Neural cell (in vitro differentiated cells): ENCODE results near the gene THBS2. TPM values are rescaled to one million over a fixed set of nuclear protein-coding genes. Genes with fewer than 3 reads are reported as not detected.

ENCODE experiments used
- H2AFZ ChIP-seq: fragments of 200-600, 300-800 bp; sonication (generic), shearing (Covaris generic); 2 replicates; pipeline ENCODE4 v1.6.0; 2014; ENCODE audit warnings: low read depth, mild to moderate bottlenecking, antibody characterized with exemption, low read length, moderate library complexity
- H3F3A ChIP-seq: fragments of 200-600 bp; shearing (Covaris generic); 2 replicates; pipeline ENCODE4 v1.6.1; 2016; ENCODE audit warnings: mild to moderate bottlenecking, moderate library complexity, mixed read lengths, antibody characterized with exemption, low read length; ENCODE audit not compliant: insufficient read depth, poor library complexity, severe bottlenecking
- H3K27ac ChIP-seq: fragments of 200-600, 300-800 bp; sonication (generic), shearing (Covaris generic); 2 replicates; pipeline ENCODE4 v1.5.1; 2014; ENCODE audit warnings: mild to moderate bottlenecking, low read length, moderate library complexity
- H3K27me3 ChIP-seq: fragments of 300-800, 200-600 bp; sonication (generic), shearing (Covaris generic); 2 replicates; pipeline ENCODE4 v1.6.0; 2014; ENCODE audit warnings: mild to moderate bottlenecking, low read depth, low read length, moderate library complexity; ENCODE audit not compliant: insufficient read depth
- H3K36me3 ChIP-seq: fragments of 300-800, 200-600 bp; sonication (generic), shearing (Covaris generic); 2 replicates; pipeline ENCODE4 v1.5.1; 2014; ENCODE audit warnings: mild to moderate bottlenecking, antibody characterized with exemption, low read length, moderate library complexity; ENCODE audit not compliant: insufficient read depth
- H3K4me2 ChIP-seq: fragments of 300-800, 200-600 bp; sonication (generic), shearing (Covaris generic); 2 replicates; pipeline ENCODE4 v1.6.0; 2014; ENCODE audit warnings: mild to moderate bottlenecking, low read length
- H3K4me3 ChIP-seq: fragments of 300-800, 200-600 bp; sonication (generic), shearing (Covaris generic); 2 replicates; pipeline ENCODE4 v1.5.1; 2014; ENCODE audit warnings: mild to moderate bottlenecking, low read length, moderate library complexity
- H3K79me2 ChIP-seq: fragments of 200-600 bp; shearing (Covaris generic); replicated peaks from 2 replicates; pipeline ENCODE4 v1.6.0; 2014; ENCODE audit warnings: mild to moderate bottlenecking, low read length, moderate library complexity; ENCODE audit not compliant: insufficient read depth
- H3K9ac ChIP-seq: fragments of 300-800, 200-600 bp; sonication (generic), shearing (Covaris generic); 2 replicates; pipeline ENCODE4 v1.6.1; 2016; ENCODE audit warnings: mild to moderate bottlenecking, low read length, mixed read lengths
- H3K9me2 ChIP-seq: fragments of 200-600 bp; shearing (Covaris generic); 2 replicates; pipeline ENCODE4 v1.6.1; 2016; ENCODE audit warnings: mild to moderate bottlenecking, low read length, mixed read lengths; ENCODE audit not compliant: insufficient read depth
- H3K9me3 ChIP-seq: fragments of 200-600, 300-800 bp; sonication (generic), shearing (Covaris generic); 2 replicates; pipeline ENCODE4 v1.6.1; 2016; ENCODE audit warnings: mild to moderate bottlenecking, mixed run types, low read length, moderate library complexity, mixed read lengths
- H4K20me1 ChIP-seq: fragments of 200-600 bp; shearing (Covaris generic); 2 replicates; pipeline ENCODE4 v1.6.1; 2016; ENCODE audit warnings: mild to moderate bottlenecking, mixed run types; ENCODE audit not compliant: insufficient read depth
- CTCF ChIP-seq: fragments of 450-650 bp; IDR thresholded peaks from 2 replicates; pipeline ENCODE4 v1.5.1; 2014; ENCODE audit warnings: antibody characterized with exemption, mild to moderate bottlenecking, moderate library complexity; ENCODE audit not compliant: poor library complexity, severe bottlenecking
- EP300 ChIP-seq: fragments of 450-650 bp; conservative IDR thresholded peaks from 2 replicates; pipeline ENCODE4 v1.6.1; 2014; ENCODE audit warnings: antibody characterized with exemption, mild to moderate bottlenecking, moderate library complexity; ENCODE audit not compliant: poor library complexity, severe bottlenecking
- EZH2 ChIP-seq: fragments of 200-600, 300-800 bp; shearing (Covaris generic), sonication (generic); IDR thresholded peaks from 2 replicates; pipeline ENCODE4 v1.6.1; 2014; ENCODE audit warnings: antibody characterized with exemption, low read length, borderline replicate concordance, mild to moderate bottlenecking; ENCODE audit not compliant: insufficient read depth, poor library complexity, severe bottlenecking
- MXI1 ChIP-seq: fragments of 450-650 bp; conservative IDR thresholded peaks from 2 replicates; pipeline ENCODE4 v1.6.1; 2014; ENCODE audit warnings: antibody characterized with exemption, mild to moderate bottlenecking; ENCODE audit not compliant: poor library complexity, severe bottlenecking
- POLR2AphosphoS5 ChIP-seq: IDR thresholded peaks from 2 replicates; pipeline ENCODE4 v1.6.1; 2012
- RAD21 ChIP-seq: fragments of 450-650 bp; conservative IDR thresholded peaks from 2 replicates; pipeline ENCODE4 v1.6.1; 2014; ENCODE audit warnings: antibody characterized with exemption, mild to moderate bottlenecking, moderate library complexity
- REST ChIP-seq: IDR thresholded peaks from 2 replicates; pipeline ENCODE4 v1.6.1; 2012; ENCODE audit warnings: borderline replicate concordance
- SMC3 ChIP-seq: fragments of 450-650 bp; conservative IDR thresholded peaks from 2 replicates; pipeline ENCODE4 v1.6.1; 2014; ENCODE audit warnings: antibody characterized with exemption, mild to moderate bottlenecking, moderate library complexity; ENCODE audit not compliant: poor library complexity
- TAF1 ChIP-seq: IDR thresholded peaks from 2 replicates; pipeline ENCODE4 v1.6.1; 2012; ENCODE audit warnings: low read depth
- polyA plus RNA-seq: library from polyadenylated mRNA; depleted of rRNA; stranded (reverse); fragments of >200 nt; gene quantifications from 2 replicates; pipeline ENCODE4 v1.2.3, GENCODE V29; 2014

THBS2 gene
- polyA plus RNA-seq, 1 donor from 2014 or later: 0.88 TPM

- H3K36me3 ChIP-seq: no peaks in the 10 kb centered on the region
These were observed 51.7 kb downstream of the THBS2 start for GRCh38 chr6:169201985-169202384.

GRCh38 chr6:169200893-169201514, 52.6 kb downstream of the THBS2 start:
- no peaks in the 10 kb centered on the region for H3K36me3 ChIP-seq
- H3K27ac ChIP-seq: no peak overlapping the region
- no peak overlapping the region for H2AFZ ChIP-seq
- H3K9me2 ChIP-seq: no peaks in the 10 kb centered on the region
- no peaks in the 10 kb centered on the region for H3F3A ChIP-seq
- no peak overlapping the region for H3K4me2 ChIP-seq
- H3K79me2 ChIP-seq: no peaks in the 10 kb centered on the region
- no peak overlapping the region for H3K9ac ChIP-seq
- H3K4me3 ChIP-seq: no peak overlapping the region
- H4K20me1 ChIP-seq: no peaks in the 10 kb centered on the region
- H3K27me3 ChIP-seq: no peaks in the 10 kb centered on the region
- H3K9me3 ChIP-seq: no peaks in the 10 kb centered on the region
- no peak for TF ChIP-seq REST
- no peak for TF ChIP-seq RAD21
- no peak for TF ChIP-seq EZH2
- TF ChIP-seq POLR2AphosphoS5: no peak
- no peak for TF ChIP-seq TAF1
- TF ChIP-seq CTCF: no peak

More at GRCh38 chr6:169201985-169202384, 51.7 kb downstream of the THBS2 start:
- no peaks in the 10 kb centered on the region for H3K27me3 ChIP-seq
- H3F3A ChIP-seq: no peaks in the 10 kb centered on the region
- H3K4me3 ChIP-seq: no peak overlapping the region
- H3K4me2 ChIP-seq: no peak overlapping the region
- H3K27ac ChIP-seq: no peak overlapping the region
- H3K9ac ChIP-seq: no peak overlapping the region
- H3K9me3 ChIP-seq: no peaks in the 10 kb centered on the region
- TF ChIP-seq TAF1 (no peak), POLR2AphosphoS5 (no peak), EZH2 (no peak), CTCF (no peak), RAD21 (no peak), EP300 (no peak), SMC3 (no peak), REST (no peak), MXI1 (no peak)
- H4K20me1 ChIP-seq: no peaks in the 10 kb centered on the region
- H3K9me2 ChIP-seq: no peaks in the 10 kb centered on the region
- H3K79me2 ChIP-seq: no peaks in the 10 kb centered on the region
- H2AFZ ChIP-seq: no peak overlapping the region
